ENCODE data around the gene SMARCB1. TPM values are rescaled to one million over a fixed set of nuclear protein-coding genes. Genes with fewer than 3 reads are reported as not detected.

The SMARCB1 gene
- total RNA-seq, 1 experiment from 2014 or later = 136 TPM

GRCh38 chr22:23841736-23842445 is 55.1 kb downstream of the SMARCB1 start:
- Histone ChIP-seq H3K56ac (ENCODE audit: insufficient read length, low read depth, low read length) (no peak overlapping the region), H3K79me1 (ENCODE audit: insufficient read depth, low read depth, low read length, poor library complexity, severe bottlenecking) (no peaks in the 10 kb centered on the region), H3K23ac (ENCODE audit: insufficient read length, low read depth, low read length) (no peak overlapping the region), H3K79me2 (ENCODE audit: insufficient read depth, low read length) (no peaks in the 10 kb centered on the region), H3K27ac (ENCODE audit: insufficient read length, low read depth, low read length) (no peak overlapping the region), H3K23me2 (ENCODE audit: insufficient read length, low read depth, low read length, poor library complexity, severe bottlenecking) (peaks cover 6% of the 10 kb centered on the region), H2AK5ac (ENCODE audit: insufficient read length, low read length) (no peak overlapping the region), H3T11ph (ENCODE audit: low read length) (no peak overlapping the region), H4K5ac (ENCODE audit: insufficient read length, low read depth, low read length) (no peak overlapping the region), H4K8ac (replicated peaks; ENCODE audit: insufficient read length, low read depth, low read length) (no peak overlapping the region), H3K18ac (ENCODE audit: insufficient read length, low read depth, low read length) (no peak overlapping the region), H4K91ac (ENCODE audit: insufficient read length, low read depth, low read length) (no peak overlapping the region), H3K4ac (ENCODE audit: low read depth, low read length) (no peak overlapping the region), H4K20me1 (ENCODE audit: control insufficient read depth, insufficient read depth, insufficient read length) (no peaks in the 10 kb centered on the region), H2BK5ac (ENCODE audit: insufficient read length, low read length) (no peak overlapping the region), H3K9ac (ENCODE audit: extremely low read depth, insufficient read length, low read length) (no peak overlapping the region), H3K14ac (ENCODE audit: insufficient read depth, low read length) (no peak overlapping the region; the same call in 1 of the 2 replicates), H2BK20ac (ENCODE audit: low read depth, low read length, poor library complexity, severe bottlenecking) (no peak overlapping the region), H3K27me3 (ENCODE audit: insufficient read depth, low read length) (no peaks in the 10 kb centered on the region; the same call in 1 of the 2 replicates), H2AFZ (ENCODE audit: low read length) (no peak overlapping the region), H3K9me3 (ENCODE audit: control insufficient read depth, low read depth, low read length) (no peaks in the 10 kb centered on the region), H3K4me2 (ENCODE audit: insufficient read depth, insufficient read length, low read length) (no peak overlapping the region), H3K4me1 (ENCODE audit: insufficient read depth, low read length) (no peaks in the 10 kb centered on the region; the same call in 1 of the 2 replicates), H2BK15ac (ENCODE audit: low read depth, low read length) (no peak overlapping the region), H2BK120ac (ENCODE audit: low read depth, low read length, poor library complexity, severe bottlenecking) (no peak overlapping the region), H2BK12ac (ENCODE audit: insufficient read length, low read depth, low read length) (no peak overlapping the region)
- Mint-ChIP-seq H3K36me3 (ENCODE audit: insufficient read depth in 1 of 3, low read depth in 3 of 3) (no peaks in the 10 kb centered on the region), H3K27ac (peak overlapping the region in 1 of 3 experiments; percentile 28; a peak in 1 of 7 replicates), H3K4me3 (no peak overlapping the region), H3K9me3 (peaks cover 0 to 3% of the 10 kb centered on the region in 2 experiments; a peak in 2 of 5 replicates), H3K4me1 (peaks cover 38 to 48% of the 10 kb centered on the region in 2 experiments), H3K27me3 (ENCODE audit: low read depth) (peaks cover 33% of the 10 kb centered on the region)
- no CpG with 5 or more reads among the region's 20 CpGs for WGBS (ENCODE audit: extremely low coverage, insufficient read length, low lambda C conversion rate)
- DNase-seq = no peak
- no peak for TF ChIP-seq CTCF (conservative IDR thresholded peaks at IDR 0.05)
